GM21723 (cell line): ENCODE results near the gene MAPK7.

Experiments
- ATAC-seq: cut with Tn5 transposase; IDR thresholded peaks from one replicate; pipeline ENCODE4 v1.9.1; 2021; ENCODE audit warnings: mild to moderate bottlenecking, moderate library complexity; ENCODE audit not compliant: unreplicated experiment

MAPK7 gene

DNA sequence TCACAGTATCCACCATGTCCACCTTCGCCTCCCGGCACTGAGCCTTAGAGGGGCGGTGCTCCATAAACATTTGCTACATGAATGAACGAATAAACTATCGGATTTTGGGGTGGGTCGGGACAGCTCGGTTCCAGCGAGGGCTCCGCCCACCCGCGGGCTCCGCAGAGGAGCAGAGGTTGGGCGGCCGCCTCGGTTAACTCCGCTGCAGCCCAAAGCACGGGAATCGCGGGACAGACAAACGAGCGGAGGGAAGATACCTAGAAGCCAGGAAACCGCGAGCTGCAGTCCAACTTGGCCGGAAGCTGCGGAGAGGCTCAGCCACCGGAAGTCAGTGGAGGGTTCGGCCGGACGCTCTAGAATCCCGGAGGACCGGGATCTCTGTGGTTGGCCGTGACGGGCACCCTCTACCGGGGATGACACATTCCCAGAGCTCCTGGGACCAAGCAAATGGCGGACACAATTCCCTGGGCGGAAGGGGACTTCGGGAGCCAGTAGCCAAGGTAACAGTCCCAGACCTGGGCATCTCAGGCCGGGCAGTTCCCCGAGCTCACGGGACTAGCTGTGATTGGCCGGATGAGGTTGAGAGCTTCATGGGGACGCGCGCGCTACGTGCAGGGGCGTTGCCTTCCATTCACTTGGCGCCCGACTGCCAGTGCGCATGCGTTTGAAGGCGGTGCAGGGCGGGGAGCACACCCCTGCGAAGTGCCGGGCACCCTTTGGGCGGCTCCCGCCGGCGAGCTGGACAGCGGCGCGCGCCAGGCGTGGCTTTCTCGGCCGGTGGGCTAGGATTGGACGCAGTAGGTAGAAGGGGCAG, 489 bp upstream of the MAPK7 start:
- peak; percentile 92 for ATAC-seq

- ATAC-seq, result no peak
These were observed 1.2 kb downstream of the MAPK7 start for GRCh38 chr17:19379361-19380065.

DNA sequence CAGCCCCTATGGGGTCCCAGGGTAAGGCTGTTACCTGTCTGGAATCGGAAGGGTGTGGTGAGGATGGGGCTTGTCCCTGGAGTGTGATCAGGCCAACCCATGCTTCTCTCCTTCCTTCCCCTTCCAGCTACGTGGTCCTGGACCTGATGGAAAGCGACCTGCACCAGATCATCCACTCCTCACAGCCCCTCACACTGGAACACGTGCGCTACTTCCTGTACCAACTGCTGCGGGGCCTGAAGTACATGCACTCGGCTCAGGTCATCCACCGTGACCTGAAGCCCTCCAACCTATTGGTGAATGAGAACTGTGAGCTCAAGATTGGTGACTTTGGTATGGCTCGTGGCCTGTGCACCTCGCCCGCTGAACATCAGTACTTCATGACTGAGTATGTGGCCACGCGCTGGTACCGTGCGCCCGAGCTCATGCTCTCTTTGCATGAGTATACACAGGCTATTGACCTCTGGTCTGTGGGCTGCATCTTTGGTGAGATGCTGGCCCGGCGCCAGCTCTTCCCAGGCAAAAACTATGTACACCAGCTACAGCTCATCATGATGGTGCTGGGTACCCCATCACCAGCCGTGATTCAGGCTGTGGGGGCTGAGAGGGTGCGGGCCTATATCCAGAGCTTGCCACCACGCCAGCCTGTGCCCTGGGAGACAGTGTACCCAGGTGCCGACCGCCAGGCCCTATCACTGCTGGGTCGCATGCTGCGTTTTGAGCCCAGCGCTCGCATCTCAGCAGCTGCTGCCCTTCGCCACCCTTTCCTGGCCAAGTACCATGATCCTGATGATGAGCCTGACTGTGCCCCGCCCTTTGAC, 2.4 kb downstream of the MAPK7 start:
- ATAC-seq, result no peak

GRCh38 chr17:19381361-19381740, 3.1 kb downstream of the MAPK7 start:
- ATAC-seq, result no peak

GRCh38 chr17:19381741-19382444, 3.6 kb downstream of the MAPK7 start:
- no peak for ATAC-seq

DNA sequence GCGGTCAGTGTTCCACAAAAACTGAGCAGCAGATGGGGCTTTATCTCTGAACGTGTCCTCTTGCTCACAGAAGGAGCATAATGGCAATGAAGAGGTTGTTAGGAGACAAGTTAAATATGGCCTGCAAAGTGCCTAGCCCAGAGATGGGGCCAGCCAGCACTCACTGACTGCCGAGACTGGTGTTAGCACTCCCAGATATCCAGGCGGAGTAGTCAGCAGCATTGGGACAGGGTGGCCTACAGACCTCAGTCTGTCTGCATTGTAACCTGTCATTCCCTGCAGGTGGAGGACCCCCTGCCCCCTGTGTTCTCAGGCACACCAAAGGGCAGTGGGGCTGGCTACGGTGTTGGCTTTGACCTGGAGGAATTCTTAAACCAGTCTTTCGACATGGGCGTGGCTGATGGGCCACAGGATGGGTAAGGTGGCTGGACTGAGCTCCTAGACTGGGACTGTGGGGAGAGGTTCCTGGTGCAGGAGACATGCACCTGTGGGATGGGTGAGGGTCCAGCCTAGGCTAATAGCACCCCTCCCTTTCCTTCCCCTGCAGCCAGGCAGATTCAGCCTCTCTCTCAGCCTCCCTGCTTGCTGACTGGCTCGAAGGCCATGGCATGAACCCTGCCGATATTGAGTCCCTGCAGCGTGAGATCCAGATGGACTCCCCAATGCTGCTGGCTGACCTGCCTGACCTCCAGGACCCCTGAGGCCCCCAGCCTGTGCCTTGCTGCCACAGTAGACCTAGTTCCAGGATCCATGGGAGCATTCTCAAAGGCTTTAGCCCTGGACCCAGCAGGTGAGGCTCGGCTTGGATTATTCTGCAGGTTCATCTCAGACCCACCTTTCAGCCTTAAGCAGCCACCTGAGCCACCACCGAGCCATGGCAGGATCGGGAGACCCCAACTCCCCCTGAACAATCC, 4.5 kb downstream of the MAPK7 start:
- no peak for ATAC-seq

- no peak for ATAC-seq
These were observed 5.6 kb downstream of the MAPK7 start for GRCh38 chr17:19383681-19384470.

DNA sequence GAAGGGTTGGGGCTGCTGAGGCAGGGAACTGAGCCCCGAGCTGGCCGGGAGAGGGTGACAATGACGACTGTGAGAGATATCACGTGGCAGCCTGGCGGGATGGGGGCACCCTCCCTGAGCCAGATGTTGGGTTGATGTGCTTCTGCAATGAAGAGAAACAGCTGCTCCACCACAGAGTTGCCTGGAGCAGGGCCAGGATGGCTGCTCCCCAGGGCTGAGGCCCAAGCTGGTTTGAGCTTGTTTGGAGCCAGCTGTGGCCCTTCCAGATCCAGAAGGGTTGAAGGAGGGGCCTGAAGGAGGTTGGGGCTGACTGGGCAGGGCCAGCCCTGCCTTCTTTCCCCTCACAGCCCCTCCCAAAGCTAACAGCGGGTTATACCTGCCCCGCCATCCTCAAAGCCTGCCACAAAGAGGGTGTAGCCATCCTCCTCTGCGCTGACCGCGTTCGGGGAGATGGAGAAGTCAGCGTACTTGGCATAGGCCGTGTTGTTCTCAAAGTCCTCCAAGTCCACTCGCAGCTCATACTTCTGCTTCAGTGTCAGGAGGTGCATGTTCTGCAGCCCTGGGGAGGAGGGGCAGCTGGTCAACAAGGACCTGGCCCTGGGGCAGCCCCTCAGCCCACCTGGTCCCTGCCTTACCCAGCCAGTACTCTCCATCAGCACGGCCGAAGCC, 6.6 kb downstream of the MAPK7 start:
- no peak for ATAC-seq

GRCh38 chr17:19385521-19385983, 7.3 kb downstream of the MAPK7 start:
- no peak for ATAC-seq

- ATAC-seq, result no peak
These were observed 8.0 kb downstream of the MAPK7 start for GRCh38 chr17:19386051-19386929.

DNA sequence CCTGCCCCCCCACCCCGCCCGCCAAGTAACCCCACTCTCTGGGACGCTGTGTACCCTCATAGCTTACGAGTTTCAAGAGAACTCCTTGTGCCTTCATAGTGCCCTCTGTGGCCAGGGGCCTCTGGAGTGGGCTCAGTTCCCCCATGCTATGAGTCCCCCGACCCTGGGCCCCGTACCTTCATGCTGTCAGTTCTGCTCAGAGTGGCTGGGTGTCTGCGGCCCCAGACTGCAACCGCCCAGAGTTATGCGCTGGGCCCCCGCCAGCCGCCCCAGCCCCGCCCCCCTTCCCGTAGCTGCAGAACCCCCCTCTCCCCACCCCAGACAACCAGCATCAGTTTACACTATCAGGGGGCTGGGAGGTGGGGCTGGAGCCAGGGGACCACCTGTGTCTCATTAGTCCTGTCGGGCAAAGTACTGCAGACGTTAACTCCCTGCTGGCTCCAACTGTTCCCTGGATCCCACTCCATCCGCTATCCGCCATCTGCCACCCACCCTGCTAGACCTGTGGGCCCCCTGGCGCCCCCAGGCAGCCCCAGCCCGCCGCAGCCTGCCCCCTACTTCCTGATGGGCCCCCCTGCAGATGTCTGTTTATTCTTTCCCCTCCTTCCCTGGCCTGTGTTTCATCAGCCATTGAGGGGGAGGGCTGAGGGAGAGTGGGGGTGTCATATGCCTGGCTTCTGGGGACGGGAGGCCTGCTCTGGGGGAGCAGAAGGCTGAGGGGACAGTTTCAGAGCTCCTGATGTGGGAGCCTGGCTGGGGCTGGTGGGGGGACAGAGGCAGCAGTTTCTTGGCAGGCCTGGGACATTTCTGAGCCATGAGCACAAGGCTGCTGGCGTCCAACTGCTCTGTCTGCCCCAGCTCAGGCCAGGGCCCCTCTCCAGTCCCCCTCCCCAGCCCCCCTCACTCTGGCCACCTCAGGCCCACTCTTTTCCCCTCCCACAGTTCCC, 8.9 kb downstream of the MAPK7 start, which contains the start of gene MFAP4:
MFAP4 (minus strand) TSS at position 217 of the 947 bp plus-strand sequence; CDS start at position 182, 35 bp downstream.
- no peak for ATAC-seq

- no peak for ATAC-seq
These were observed 9.7 kb downstream of the MAPK7 start for GRCh38 chr17:19387921-19388521.

GRCh38 chr17:19388791-19389785, 10.8 kb downstream of the MAPK7 start:
- no peak for ATAC-seq

GRCh38 chr17:19390951-19391350, 12.7 kb downstream of the MAPK7 start:
- ATAC-seq, result no peak

GRCh38 chr17:19391432-19391831, 13.1 kb downstream of the MAPK7 start:
- no peak for ATAC-seq
